GM18507 (cell line): ENCODE results near the gene UBAC2.
A peak's percentile ranks its signal among the peaks of the same experiment; 100 is the strongest.

Experiments used
- DNase-seq: peaks from one replicate; pipeline ENCODE4 v3.0.0; 2011; ENCODE audit warnings: low read depth; ENCODE audit not compliant: insufficient read length; ENCODE audit errors: extremely low spot score
- FAIRE-seq: peaks from 2 replicates; lab custom pipeline; 2011; peaks lifted over from hg19 to GRCh38; lab: Jason Lieb, UNC

The UBAC2 gene

DNA sequence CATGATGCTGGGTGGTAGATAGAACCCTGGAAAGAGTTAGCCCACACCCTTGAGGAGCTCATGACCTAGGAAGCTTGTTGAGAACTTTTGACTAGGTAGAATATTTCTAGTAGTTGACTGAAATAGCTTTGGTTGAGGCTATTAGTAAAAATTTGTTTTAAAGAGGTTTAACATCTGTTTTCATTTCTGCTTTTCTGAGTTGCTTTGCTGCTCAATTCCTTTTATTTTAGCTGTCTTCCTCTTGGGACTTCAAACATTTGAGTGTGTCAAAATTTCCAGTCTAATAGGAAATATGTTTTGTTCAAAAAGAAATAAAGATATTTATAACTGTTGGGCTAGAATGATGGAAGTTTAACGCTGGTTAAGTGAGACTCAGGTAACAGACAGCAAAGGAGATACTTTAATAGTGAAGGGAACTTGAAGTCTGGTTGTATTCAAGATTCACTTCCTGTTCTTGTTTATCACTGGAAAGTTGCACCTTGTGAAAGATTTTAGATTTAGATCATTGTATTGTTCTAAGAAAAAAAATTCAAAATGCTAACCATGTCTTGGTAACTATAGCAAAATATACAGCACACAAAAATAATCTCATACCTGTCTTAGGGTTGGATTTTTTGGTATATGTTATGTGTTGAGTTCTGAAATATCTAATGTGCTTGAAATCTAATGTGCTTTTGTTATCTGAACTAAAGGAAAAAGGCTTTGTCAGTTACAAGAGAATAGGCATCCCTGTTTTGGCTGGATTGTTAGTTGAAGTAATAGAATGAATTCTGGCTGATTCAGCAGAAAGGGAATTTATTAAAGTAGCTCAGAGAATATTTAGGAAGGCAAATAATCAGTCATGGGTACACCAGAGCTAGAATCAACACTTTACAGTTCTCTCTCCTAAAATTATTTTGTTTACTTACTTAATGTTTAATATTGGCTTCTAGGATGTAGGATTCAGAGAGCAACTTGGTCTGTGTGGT is 81.9 kb downstream of the UBAC2 start:
- DNase-seq (no peak), FAIRE-seq (no peak)

DNA sequence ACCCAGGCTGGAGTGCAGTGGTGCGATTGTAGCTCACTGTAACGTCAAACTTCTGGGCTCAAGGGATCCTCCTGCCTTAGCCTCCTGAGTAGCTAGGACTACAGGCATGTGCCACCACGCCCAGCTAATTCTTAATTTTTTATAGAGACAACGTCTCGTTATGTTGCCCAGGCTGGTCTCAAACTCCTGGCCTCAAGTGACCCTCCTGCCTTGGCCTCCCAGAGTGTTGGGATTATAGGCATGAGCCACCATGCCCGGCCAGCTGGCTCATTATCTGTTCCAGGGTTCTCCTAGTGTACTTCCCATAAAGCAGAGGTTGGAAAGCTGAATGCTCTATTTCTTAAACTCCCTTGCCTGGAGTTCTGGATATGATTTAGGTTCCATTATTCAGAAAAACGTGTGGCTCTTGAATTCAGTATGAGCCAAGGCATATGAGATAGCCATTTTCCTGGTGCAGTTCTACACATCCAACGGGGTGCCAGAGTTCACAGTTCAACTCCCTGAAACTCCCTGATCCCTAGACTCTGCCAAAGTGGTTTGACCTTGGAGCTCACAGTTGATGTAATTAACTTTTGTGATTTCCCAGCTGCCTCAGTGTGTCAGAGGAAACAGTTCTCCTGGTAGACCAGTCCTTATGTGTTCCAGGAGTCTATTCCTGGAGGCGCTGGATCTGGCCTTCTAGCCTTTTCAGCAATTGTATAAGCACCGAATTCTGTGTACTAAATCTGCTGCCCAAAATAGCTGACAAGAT is 85.0 kb downstream of the UBAC2 start:
- DNase-seq (no peak), FAIRE-seq (no peak)

DNA sequence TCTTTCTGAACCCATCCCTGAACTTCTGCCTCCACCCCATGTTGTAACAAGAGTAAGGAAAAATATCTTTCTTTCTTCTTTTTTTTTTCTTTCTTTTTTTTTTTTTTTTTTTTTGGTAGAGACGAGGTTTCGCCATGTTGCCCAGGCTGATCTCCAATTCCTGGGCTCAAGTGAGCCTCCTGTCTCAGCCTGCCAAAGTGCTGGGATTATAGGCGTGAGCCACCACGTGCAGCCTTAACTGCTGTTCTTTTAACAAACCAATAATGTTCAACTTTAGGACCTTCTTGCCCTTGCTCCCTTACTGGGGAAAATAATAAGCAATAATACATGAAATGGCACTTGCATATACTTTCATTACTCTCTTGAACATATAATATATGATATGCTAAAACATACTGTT is 86.9 kb downstream of the UBAC2 start:
- FAIRE-seq (peak; percentile 35), DNase-seq (no peak)

DNA sequence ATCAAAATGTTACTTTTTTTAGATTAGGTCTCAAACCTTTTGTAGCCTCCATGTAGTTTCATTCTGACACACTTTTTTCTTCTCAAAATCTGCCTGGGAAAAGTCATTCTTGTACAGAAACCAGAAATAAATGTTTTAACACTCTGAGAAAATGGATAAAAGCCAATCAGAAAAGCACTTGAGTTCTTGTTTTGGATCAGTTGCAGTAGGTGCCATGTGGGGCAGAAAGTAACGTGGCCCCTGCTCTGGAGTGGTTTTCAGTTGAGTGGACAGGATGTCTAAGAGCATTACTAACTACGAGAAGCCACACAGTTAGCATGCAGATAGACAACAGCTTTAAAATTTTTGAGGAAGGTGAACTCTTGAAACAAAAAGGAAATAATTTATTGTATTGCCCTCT is 87.4 kb downstream of the UBAC2 start:
- peak; percentile 35 for DNase-seq
- peak; percentile 95 for FAIRE-seq

DNA sequence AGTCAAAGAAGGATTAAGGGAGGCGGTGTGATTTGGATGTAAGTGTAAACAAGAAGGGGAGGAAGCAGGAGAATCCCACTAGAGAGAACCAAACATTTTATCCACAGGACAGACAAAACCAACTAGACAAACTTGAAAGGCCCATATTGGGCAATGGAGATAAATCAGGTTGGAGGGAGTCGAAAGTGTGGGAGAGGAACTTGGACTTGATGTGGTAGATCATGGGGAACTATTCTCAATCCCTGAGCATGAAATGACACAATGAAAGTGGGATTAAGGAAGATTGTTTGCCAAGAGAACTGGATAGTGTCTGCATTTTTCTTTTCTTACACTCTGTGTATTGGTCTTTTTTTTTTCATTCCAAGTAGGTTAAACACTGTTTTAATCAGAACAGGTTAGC is 88.6 kb downstream of the UBAC2 start:
- FAIRE-seq: no peak

DNA sequence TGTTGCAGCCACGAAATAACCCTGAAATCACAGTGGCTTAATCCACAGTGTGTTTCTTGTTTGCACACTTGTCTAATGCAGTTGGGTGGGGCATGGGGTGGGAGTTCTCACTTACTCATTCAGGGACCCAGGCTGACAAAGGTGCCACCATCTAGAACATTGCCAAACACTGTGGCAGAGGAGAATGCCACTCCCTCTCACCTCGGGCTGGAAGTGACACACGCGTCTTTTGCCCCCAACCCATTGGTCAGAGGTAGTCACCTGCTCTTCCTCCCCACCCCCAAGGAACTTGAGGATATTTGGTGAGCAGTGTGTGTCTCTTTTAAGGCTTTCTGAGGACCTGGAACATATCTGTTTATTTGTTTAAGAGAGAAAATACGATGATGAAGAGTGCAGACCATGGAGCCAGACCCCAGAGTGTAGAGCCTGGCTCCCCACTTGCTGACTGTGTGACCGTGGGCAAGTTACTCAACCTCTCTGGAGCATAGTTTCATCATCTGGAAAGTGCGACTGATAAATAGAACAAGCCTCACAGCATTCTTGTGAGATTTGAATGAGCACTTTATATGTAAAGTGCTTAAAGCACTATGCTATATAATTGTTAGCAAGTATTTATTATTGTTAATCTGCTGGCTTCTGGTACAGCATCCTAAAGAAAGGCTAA is 89.2 kb downstream of the UBAC2 start:
- DNase-seq (no peak), FAIRE-seq (no peak)

More for the DNA sequence above, 88.6 kb downstream of the UBAC2 start:
- DNase-seq: no peak

DNA sequence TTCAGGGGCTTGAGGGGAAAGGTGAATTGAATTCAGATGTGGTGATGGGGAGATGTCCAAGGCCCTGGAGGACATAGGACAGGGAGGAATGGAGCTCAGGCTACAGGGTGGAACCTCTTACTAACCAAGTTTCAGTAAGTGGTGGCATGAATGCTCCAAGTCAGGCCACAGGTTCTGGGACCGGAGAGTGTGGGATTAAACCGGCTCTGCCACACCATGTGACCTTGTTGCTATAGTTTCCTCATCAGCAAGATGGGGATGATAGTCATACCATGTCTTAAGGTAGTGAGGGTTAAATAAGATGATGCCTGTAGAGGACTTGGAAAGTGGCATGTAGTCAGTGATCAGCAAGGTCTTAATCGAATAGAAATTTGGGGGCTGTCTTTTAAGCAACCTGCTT is 90.2 kb downstream of the UBAC2 start:
- FAIRE-seq (no peak), DNase-seq (no peak)

DNA sequence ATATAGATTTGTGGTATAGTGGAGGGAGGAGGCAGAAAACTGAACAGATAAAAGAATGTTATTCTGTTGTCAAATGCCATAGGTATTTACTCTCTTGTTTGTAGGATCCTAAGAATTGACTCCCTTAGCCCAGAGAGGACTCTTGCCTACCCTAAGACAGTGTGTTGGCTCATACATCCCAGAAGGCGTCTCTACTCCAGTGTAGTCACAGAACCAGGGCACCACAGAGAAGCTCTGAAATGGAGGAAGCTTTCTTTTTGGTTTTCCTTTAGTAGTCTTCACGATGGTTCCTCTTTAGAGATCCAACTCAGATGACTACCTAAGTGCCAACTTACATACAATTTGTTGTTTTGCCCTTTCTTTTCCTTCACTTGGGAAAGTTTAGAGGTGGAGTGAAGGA is 92.5 kb downstream of the UBAC2 start:
- no peak for DNase-seq
- no peak for FAIRE-seq

DNA sequence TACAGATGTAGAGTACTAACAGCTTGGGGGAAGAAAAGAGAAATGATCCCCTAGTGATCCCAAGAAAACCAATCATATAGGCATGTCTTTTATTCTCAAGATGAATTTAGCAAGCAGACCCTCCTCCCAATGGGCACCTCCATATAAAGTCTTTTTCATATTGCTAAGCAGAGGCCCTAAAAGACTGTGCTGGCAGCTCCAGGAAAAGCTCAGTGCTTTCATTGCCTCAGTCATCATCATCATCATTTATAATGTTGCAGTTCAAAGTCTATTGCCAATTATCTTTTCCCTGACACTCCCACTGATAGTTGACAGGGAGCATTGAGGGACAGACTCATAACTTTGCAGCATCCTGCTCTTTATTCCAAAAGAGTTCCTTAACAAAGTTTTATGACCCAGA is 93.5 kb downstream of the UBAC2 start:
- no peak for FAIRE-seq
- DNase-seq: no peak

DNA sequence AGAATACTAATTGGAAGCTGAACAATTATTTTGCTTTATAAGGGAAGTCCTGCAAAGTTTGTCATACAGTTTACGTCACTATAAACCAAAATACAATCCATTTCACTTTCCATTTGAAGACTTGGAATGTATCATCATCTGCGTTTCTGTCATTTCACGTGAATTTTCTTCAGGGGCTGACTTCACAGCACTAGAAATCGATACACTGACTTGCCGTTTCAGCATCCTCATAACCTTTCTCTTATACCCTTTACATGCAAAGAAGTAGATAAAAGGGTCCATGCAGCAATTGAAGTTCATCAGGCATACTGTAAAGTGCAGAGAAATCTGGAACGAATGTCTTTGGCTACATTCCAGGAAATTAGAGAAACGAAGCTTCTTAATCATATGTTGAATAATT is 94.3 kb downstream of the UBAC2 start:
- FAIRE-seq: no peak
- DNase-seq: no peak

DNA sequence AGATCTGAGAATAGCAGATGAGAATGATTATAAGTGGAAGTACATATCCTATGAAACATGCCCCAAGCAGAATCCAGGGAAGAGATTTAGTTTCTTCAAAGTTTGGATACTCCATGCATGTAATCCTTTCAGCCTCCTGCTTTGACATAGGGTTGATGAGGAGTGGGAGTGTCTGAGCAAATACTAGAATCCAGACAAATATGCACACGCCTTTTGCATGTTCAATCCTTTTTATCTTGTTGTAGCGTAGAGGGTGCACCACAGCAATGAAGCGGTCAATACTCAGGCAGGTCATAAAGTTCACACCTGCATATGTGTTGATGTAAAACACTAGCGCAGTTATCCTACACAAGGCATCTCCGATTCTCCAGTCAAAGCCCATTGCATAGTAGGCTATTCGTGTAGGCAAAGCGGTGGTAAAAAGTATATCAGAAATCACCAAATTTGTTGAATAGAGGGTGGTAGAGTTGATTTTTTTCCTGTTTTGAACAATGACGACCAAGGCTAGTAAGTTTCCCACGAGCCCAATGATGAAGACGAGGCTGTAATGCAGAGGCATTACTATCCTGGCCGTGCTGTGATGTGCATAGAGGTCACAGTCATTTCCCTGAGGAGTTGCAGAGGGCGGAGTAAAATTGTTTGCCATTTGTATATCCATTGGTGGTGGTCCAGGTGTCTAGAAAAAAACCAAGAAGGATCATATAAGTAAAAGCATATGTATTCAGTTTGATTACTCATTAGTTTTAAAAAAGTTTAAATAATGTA is 95.0 kb downstream of the UBAC2 start:
- peak; percentile 68 for FAIRE-seq
- DNase-seq: no peak

DNA sequence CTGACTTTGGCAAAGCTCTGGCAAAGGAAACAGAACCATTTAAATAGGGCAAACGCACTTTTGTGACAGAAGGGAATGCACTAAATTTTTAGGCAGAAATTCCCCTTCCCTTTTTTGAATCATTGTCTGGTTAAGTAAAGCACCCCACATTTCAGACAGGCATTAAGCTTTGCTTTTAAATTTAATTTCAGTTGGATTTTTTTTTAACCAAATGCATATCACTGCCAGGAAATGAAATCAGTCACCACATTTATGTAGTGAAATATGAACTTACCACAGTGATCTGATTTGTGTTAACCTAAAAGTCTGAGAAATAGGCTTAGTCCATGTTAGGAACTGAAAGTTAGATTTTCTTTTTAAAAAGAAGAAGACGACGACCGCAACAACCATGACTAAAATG is 95.7 kb downstream of the UBAC2 start:
- FAIRE-seq: peak; percentile 89

DNA sequence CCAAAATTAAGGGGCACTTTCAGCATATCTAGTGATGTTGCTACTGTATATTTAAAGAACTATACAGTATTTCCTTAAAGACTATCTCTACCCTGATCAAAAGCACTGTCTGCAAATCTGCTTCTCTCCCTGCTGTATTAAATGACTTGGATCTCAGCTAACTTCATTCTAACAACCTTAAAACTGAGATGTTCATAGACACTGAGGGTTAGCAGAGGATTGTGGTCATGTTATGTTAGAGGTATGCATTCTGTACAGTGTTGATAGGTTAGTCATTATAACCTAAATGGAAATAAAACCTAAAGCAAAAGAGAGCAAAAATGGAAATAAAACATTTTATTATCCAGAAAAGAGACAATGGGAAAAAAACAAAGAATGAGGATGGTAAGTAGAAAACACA is 96.7 kb downstream of the UBAC2 start:
- FAIRE-seq (peak; percentile 70), DNase-seq (no peak)

More for the DNA sequence above, 95.7 kb downstream of the UBAC2 start:
- DNase-seq: no peak

DNA sequence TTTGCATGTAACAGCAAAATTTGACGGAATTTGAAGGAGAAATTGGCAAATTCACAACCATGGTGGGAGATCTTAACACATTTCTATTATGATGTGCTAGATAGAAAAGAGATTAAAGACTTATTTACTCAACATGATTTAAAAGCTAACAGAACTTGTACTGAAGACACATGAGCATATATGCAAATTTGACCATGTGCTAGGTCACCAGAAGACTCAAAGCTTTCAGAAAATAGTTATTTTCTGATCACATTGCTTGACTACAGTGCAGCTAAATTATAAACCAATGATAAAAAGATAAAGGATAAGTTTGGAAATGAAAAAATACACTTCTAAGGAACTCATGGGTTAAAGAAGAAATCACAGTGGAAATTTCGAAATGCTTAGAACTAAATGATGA is 97.4 kb downstream of the UBAC2 start:
- FAIRE-seq (peak; percentile 62), DNase-seq (no peak)

DNA sequence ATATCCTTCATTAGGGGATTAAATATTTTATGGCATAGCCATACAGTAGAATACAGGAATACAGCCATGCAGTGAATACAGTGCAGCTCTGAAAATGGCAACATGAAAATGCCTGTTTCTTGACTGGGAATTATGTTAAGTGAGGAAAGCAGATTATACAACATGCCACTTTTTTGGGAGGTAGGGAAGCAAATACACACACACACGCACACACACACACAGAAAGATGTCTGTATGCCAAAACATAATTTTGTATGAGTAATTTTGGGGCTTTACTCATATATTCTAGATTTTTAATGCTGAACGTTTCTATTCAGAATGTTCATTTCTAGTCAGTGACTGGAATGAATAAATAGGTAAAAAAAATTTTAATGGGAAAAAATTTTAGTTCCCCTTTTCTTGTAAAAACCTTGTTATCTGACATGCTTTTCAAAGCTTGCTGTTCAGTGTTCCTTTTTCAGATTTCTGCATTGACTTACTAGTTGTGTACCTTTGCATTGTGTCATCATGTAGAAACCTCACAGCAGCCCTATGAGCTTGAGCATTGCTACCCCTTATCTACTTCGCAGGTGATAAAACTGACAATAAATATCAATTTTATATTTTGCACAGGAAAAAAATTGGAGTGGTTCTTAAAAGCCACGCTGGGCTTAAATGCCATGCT is 98.7 kb downstream of the UBAC2 start:
- DNase-seq: no peak
- no peak for FAIRE-seq

DNA sequence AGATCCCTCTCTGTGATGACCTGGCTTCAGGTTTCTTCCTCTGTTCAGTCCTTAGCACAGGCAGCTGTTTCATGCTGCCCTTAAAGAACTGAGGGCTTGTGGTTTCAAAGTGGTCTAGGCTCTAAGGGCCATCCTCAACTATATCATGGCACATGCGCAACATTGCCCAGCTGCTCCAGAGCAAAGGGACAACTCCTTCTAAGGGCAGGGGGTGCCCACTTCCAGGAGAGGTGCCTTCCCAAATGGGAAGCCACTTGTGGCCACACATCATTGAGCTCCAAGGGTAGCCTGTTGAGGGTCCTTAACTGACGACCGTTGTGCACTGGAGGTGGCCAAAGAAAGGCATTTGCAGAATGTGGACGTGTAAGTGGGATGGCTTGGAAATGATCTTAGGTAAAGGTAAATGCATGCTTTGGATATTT is 99.3 kb downstream of the UBAC2 start:
- no peak for DNase-seq
- FAIRE-seq: peak; percentile 66

DNA sequence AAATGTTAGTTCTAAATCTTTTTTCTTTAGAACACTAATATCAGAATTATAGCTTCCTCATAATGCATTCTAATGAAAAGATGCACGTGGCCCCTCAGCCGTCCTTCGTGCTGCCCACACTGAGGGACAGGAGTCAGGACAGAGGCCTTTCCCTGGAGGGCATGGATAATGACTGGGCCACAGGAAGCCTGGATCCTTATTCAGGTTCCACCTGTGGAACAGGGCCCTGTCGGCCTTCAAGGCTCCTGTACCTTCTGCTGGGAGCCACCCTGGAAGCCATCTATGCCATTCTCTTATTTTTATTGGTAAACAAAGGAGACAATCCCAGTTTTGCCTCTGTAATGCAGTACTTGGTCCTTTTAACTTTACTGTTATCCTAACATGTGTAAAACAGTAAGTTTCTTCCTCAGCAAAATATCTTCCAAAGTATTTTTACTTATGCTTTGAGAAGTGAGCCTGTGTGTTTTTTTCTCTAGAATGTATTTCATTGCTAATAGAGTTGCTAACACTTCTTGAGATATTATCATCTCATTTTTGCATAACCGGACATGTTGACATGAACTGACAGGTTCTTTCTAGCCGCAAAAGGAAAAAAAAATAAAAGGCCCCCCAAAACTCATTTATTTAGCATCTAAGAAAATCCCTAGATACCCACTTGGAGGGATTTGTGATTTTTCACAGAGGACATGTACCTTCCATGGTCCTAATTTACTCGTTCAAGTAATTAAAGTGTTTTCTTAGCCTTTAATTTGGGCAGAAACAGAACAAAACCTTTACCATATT is 100.6 kb downstream of the UBAC2 start:
- DNase-seq (no peak), FAIRE-seq (peak; percentile 46)

DNA sequence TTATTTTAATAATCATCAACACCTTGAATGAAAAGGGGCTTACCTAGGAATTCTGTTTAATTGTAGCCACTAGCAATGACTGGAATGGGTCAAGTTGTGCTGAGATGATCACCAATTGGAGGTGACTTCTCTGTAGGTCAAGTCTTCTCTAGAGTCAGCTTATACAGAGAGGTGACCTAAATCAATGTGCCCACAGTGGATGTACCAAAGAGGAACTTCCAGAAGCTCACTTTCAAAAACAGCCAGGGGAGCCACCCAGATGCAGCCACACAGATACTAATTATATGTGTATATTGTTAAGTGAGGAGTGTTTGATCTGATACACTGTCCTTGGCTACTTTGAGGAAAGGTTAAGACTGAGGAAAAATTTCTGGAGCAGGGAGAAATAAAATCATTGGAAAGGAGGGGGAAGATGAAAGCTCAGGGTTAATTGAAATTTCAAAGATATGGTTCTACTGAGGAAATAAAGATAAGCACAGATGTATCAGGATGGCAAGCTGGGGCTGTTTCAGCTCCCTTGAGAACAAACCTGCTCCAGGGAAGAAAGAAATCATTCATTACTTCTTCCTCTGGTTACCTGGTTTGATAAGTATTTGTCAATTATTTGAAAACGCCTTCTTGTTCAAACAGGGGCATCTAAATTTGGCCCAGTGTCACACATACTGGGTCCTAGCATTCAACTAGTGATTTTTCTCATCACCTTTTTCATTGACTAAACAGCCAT is 101.4 kb downstream of the UBAC2 start:
- FAIRE-seq (peak; percentile 74), DNase-seq (no peak)
